Measurements from ENCODE around the gene UBXN1.

- no peak for TF ChIP-seq EZH2phosphoT487 (conservative IDR thresholded peaks at IDR 0.05; ENCODE audit: low read length)
- TF ChIP-seq CTCF (IDR thresholded peaks at IDR 0.05; ENCODE audit: insufficient read depth, low read length, poor library complexity, severe bottlenecking), result no peak
Measured at GRCh38 chr11:62689421-62690183, 10.7 kb upstream of the UBXN1 start, which contains the start of gene LRRN4CL.
